Measurements from ENCODE around the gene CTH.
"Not testable (repeated sequence)": the region's sequence is repeated elsewhere in the genome, so short reads cannot be mapped to it uniquely, and the experiment has no call there.

The CTH gene

DNA sequence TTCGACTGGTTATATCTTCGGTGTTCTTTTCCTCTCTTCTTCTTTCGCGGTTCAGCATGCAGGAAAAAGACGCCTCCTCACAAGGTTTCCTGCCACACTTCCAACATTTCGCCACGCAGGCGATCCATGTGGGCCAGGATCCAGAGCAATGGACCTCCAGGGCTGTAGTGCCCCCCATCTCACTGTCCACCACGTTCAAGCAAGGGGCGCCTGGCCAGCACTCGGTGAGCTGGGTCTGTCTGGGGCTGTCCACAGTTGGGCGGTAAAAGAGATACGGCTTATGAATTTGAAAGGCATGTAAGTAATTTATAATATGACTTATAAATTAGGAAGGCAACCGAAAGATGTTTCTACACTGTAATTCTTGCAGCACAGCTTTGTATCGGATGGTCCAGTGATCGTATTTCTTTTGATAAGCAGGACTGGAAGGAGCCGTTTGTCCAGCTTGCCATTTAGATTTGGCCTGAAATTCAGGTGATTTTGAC is 334 bp downstream of the CTH start:
- peak; percentile 5 to 32 for DNase-seq

DNA sequence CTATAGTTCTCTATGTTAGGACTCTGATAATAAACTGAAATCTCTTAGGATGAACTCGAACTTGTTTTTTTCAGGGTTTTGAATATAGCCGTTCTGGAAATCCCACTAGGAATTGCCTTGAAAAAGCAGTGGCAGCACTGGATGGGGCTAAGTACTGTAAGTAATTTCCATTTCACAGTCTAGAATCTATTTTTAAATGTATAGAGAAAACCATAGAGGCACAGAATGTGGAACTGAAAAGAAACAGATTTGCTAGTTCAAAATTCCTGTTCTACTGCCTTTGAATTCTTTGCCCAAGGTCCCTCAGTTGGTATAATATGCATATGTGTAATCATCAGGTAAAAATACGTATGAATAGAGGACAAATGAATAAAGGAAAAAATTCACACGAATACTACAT is 4.8 kb downstream of the CTH start:
- no peak for DNase-seq

DNA sequence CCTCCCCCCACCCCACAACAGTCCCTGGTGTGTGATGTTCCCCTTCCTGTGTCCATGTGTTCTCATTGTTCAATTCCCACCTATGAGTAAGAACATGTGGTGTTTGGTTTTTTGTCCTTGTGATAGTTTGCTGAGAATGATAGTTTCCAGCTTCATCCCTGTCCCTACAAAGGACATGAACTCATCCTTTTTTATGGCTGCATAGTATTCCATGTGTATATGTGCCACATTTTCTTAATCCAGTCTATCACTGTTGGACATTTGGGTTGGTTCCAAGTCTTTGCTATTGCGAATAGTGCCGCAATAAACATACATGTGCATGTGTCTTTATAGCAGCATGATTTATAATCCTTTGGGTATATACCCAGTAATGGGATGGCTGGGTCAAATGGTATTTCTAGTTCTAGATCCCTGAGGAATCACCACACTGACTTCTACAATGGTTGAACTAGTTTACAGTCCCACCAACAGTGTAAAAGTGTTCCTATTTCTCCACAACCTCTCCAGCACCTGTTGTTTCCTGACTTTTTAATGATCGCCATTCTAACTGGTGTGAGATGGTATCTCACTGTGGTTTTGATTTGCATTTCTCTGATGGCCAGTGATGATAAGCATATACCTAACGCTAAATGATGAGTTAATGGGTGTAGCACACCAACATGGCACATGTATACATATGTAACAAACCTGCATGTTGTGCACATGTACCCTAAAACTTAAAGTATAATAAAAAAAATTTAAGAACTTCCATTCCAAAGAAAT is 8.1 kb downstream of the CTH start:
- not testable (repeated sequence) for DNase-seq

DNA sequence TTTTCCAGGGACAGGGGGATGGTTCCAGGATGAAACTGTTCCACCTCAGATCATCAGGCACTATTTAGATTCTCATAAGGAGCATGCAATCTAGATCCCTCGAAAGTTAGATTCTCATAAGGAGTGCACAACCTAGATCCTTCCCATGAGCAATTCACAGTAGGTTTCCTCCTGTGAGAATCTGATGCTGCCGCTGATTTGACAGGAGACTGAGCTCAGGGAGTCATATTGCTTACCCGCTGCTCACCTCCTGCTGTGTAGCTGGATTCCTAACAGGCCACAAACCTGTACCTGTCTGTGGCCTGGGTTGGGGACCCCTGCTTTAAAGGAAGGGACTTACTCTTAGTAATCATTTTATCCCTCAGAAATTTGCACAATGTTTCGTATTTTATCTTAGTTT is 9.3 kb downstream of the CTH start:
- DNase-seq: no peak

DNA sequence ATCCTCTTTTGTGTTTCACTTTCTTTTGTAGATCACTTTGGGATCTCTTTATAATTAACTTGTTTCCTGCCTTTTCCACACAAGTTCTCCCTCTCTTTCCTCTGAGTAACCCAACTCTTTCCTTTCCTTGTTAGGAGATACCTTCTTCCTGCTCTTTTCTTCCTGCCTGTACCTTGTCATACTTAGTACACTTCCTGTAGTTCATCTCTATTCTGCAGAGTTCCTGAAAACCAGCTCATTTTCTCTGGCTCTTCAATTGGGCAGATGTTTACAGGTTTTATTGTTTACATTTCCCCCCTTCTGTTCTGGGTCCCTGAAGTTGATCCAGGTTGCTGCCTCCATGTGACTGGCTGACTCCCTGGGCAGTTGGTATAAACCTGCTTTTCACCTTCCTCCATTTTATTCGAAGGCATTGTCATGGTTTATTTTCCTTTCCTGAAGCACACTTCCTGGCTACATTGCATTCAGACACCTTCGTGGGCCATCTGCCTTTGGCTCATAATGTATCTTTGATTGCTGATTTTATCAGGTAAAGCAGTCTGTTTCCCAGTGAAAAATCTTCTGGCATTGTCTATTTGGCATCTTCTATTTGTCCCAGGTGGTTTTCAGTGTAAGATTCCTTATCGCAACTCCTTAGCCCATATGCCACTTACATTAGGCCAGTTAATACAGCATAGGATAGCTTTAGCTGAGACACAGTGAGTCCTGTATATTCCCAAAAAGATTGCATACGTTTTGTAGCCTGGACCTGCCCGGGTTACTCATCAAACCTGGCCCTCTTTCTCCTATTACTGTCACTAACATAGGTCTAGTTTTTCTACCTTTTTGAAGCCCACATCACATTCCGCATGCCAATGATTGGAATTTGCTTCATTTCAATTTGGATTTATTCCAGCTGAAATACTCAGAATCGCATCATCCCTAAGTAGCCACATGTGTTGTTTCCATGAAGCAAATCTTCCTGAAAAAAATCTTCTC is 15.4 kb downstream of the CTH start:
- no peak for DNase-seq

DNA sequence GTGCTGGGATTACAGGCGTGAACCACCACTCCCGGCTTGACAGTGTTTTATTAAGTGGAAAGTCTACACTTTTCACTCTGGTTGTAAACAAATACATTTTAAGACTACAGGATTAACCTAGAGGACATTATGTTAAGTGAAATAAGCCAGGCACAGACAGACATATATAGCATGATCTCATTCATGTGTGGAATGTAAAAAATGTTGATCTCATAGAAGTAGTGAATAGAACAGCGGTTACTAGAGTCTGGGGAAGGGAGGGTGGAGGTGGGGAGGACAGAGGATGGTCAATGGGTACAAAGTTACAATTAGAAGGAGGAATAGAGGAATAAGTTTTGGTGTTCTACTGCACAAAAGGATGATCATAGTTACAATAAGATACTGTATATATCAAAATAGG is 16.9 kb downstream of the CTH start:
- no peak for DNase-seq

DNA sequence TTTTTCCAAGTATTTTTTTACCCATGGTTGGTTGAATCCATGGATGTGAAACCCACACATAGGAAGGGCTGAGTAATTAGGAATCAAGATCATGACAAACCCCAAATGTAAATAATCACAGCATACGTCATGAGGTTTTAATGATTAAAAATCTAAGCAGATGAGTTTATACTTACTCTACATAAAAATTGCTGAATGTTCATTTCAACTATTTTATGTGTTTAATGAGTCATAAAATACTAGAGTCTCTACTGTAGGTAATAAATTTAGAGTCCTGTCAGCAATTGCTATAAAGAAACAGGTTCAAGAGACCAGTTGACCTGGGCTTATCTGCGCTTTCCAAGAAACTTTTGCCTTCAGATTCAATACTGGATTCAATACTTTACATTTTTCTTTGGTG is 18.2 kb downstream of the CTH start:
- DNase-seq: no peak

DNA sequence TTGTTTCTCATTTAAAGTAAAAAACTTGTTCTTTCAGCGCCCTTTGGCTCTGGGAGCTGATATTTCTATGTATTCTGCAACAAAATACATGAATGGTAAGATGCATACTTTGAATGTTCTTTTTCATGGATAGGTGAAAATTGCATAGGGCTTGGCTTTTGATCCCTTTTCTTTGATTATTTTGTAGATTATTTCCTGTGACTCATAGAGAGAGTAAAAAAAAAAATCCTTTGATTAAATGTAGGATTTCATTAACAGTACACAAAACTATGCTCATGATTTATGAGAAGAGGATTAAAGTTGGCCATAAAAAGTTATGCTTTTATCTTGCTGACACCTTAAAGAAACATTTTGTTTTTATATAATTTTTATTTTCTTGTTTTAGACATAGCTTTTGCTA is 18.7 kb downstream of the CTH start:
- DNase-seq: no peak

DNA sequence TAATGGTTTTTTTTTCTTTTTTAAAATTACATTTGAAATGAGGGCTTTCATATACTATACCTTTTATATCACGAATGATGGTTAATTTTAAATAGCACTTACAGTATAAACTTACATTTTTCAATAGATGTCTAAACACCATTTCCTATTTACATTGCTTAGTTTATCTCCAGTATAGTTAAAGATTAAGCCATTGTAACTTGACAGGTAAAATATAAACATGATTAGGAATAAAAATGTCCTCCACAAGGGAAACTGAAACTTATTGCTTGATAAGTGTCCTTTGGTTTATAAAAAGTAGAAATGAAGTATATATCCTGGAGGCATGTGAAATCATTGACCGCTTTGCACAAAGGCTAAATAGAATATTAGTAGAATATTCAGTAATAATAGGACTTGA is 20.2 kb downstream of the CTH start:
- DNase-seq: no peak

DNA sequence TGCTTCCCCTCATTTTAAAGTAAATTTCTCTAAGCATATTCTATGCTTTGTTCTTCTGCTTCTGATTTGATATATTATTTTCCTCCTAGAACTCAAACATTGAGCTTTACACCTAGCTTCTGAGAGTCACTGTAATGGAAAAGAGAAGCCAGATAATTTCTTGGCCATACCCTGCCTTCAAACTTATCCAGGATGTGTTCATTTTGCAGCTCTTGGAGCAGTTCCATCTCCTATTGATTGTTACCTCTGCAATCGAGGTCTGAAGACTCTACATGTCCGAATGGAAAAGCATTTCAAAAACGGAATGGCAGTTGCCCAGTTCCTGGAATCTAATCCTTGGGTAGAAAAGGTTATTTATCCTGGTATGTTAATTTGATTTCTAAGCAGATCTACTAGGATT is 20.8 kb downstream of the CTH start:
- DNase-seq: no peak

DNA sequence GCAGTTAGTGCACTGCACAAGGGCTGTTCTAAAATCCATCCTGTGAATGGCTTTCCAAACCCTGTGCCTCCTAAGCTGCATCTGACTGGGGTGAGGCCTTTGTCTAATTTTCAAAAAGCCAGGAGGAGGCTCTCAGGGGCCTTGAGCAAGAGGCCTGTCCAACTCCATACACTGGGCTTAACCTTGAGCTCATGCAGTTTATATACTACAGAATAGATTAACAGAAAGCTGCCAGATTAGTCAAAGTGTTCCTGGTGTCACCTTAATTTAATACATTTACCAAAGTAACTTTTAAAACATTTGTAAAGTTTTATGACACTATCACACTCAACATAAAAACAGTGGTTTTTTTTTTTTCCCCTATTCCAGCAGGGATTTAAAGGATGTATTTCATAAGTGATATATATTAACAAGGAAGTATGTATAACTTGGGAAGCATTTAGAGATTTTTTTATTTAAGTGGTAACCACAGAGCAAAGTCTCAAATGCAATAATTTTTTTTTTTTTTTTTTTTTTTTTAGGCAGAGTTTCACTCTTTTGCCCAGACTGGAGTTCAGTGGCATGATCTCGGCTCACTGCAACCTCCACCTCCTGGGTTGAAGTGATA is 23.3 kb downstream of the CTH start:
- no peak for DNase-seq

DNA sequence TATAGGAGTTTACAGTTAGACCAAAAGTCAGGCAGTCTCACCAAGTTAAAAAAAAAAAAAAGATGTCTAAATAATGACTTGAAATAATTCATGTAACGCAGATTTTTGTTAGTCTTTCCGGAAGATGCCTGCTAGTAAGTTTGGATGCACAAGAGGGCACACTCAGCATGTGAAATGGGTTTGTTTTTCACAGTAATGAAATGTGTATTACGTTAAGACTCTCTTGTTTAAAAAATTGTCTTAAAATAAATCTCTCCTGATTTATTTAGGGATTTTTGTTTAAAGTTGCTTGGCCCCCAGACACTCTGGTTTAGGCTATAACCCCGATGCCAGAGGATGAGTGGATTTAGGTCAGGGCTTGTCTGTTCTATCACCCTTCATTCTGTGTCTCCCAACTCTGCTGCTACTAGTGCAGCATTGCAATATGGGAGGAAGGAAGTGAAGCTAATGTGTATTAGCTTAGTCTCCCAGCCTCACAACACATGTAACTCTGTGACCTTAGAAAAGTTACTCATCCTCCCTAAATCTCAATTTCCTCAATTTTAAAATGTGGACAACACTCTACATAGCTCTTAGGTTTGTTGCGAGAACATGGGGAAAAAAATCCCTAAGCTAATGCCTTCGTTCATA is 25.7 kb downstream of the CTH start:
- DNase-seq: peak; percentile 72 to 78

DNA sequence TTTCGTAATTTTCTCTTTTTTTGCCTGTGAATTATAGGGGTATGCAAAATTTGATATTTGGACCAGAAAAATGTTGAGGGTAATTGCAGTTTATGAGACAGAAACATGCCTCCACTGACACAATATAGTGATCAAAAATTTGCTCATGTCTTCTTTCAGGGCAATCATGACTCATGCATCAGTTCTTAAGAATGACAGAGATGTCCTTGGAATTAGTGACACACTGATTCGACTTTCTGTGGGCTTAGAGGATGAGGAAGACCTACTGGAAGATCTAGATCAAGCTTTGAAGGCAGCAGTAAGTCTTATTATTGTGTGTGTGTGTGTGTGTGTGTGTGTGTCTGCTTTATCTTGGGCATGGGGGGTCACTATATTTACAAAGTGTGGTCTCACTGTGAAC is 27.5 kb downstream of the CTH start:
- no peak for DNase-seq

DNA sequence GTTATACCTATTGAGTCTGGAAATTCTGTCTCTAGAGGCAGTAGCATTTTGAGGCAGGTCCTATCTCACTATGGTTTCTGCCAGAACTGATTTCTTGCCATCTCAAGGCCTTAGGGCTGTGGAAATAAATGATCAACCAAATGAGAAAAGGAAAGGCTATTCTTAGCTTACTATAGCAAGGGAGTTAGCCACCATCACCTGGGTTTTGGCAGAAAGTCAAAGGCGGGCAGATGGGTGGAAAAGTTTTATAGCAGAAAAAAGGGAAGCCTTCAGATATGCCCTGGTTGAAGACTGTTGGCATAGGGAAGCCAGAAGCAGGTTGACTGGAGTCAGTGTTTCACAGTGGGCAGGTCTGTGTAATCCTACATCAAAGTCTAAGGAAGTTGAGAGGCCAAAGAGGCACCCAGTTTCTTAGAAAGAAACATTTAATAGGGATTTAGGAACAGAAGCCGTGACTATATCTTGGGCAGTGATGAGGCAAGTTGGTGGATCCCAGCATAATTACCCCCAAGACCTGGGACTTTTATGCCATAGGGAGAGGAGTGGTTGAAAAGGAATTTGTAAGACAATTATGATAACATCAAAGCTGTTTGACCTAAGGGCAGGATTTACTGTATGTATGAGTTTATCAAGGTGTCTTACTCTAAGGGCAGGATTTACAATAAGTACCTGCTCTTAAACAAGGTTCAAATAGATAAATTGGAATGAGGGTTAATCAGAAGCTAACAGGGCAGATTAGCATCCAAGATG is 29.7 kb downstream of the CTH start:
- no peak for DNase-seq

DNA sequence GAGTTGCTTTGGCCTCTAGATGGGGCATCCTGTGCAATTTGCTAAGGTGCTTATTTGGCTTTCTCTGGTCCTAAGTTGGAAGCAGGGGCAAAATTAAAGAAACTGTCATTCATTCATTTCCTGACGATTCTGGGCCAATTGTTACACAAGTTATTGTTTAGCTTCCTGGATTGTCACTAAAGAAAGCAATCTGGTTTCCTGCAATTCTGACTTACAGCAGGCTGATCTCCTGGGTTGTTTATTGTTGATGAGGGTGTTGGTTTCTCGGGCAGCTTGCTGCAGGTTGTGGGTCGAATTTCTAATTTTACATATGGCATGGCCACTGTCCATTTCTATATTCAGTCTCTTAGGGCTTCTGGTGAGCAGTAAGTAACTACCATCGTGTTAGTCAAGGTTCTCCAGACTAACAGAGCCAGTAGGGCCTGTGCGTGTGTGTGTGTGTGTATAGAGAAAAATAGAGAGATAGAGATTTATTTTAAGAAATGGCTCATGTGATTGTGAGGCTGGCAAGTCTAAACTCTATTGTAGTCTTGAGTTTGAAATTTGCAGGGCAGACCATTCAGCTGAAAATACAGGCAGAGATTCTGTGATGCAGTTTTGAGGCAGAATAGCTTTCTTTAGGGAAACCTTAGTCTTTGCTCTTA is 30.4 kb downstream of the CTH start:
- no peak for DNase-seq

DNA sequence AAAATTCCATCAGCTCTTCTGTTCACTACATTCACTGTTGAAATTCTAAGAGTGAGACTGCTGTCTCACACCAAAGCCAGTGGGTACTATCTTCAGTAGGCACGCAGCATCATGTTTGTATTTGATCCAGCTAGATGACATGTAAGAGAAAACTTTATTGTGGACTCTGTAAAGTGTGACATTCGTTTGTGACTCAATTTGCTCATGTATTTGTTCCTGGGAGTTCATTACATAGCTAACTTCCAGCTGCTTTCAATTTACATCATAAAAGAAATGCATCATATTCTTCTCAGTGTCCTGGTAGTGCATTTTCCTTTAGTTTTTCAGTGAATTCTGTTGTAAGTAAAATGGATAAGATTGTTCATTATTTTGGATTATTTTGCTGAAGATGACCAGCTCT is 31.4 kb downstream of the CTH start:
- no peak for DNase-seq

DNA sequence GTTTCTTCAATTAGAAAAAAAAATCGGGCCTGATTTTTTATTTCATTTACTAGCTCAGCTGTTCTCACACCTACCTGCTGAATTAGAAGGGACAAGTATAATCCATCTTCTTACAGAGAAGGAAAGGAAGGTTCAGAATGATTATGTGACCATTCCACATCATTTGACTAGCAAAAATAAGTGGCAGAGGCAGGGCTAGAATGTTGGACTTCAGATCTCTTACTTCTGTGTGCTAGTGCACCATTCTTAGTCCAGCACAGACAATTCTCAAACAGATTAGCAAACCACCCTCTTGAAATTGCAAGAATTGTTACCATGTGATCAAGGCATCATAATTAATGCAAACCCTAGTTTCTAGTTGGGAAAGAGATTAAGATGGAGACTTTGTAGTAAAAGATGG is 32.7 kb downstream of the CTH start:
- DNase-seq: no peak

DNA sequence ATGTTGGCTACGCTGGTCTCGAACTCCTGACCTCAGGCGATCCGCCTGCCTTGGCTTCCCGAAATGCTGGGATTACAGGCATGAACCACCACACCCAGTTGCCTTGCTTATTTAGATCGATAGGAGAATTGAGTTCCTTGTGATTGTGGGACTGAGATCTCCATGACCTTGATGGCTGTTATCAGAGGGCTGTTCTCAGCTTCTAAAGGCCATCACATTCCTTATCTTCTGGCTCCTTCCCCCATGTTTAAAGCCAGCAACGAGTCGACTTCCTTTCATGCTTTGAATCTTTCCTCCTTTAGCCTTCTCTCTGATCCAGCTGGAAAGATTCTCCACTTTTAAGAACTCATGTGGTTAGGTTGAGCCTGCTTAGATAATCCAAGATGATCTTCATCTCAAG is 38.0 kb downstream of the CTH start:
- no peak for DNase-seq

DNA sequence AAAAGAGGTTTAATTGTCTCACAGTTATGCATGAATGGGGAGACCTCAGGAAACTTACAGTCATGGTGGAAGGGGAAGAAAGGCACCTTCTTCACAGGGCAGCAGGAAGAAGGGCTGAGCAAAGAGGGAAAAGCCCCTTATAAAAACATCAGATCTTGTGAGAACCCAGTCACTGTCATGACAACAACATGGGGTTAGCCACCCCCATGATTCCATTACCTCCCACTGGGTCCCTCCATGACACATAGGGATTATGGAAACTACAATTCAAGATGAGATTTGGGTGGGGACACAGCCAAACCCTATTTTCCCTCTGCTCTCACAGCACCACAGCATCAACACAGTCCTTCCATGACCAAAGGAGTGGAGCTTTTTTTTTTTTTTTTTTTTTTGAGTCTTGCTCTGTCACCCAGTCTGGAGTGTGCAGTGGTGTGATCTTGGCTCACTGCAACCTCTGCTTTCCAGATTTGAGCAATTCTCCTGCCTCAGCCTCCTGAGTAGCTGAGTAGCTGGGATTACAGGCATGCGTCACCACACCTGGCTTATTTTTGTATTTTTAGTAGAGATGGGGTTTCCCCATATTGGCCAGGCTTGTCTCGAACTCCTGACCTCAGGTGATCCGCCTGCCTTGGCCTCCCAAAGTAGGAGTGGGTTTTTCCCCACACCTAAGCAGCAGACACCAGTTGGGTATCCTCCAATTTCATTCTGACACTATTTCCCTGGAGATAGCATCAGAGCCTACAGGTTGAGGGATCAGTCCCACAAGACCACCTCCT is 41.3 kb downstream of the CTH start:
- not testable (repeated sequence) for DNase-seq

DNA sequence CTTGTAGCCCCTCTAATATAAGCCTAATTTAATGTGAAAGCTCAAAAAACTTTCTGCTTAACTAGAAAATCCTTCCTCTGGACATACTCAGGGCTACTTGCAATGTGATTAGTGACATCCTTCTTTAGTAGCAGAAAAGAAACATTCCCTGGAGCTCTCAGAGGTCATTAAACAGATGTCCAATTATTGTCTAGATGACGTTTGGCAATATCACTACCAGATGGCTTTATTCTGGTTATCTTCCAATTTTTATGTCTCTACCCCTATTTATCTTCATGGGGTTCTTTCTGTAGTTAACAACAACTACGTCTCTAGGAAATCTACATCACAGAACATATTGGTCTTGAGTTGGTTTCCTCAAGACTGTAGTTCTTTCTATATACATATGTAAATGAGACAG is 44.2 kb downstream of the CTH start:
- no peak for DNase-seq

DNA sequence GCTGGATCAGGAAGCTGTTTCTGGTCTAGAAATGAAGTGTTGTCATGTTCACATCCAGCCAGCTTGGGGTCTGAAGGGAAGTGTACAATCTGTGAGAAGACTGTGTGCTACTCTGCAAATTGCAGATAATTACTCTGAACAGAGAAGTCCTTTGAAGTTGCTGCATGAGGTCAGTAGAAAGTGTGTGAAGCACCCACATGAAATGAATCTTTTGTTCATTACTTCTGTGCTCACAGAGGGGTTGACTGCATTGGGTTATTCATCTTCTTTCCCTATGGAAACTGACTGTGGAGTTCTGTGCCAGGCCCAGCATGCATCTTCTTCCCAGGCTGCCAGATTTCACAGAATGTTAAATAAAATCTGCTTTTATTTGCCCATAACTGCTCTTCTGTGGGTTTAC is 47.1 kb downstream of the CTH start:
- DNase-seq: peak; percentile 60 to 61
